Measurements from ENCODE around the gene CDC42. TPM values are rescaled to one million over a fixed set of nuclear protein-coding genes. Genes with fewer than 3 reads are reported as not detected.

The CDC42 gene
- total and polyA plus RNA-seq, 2 of the 4 experiments (the other 2 are of a cell fraction): 162 to 609 TPM

- ATAC-seq (ENCODE audit: low read depth): peak; percentile 69
- peak overlapping the region; percentile 23 for H2AK9ac ChIP-seq (replicated peaks; ENCODE audit: low read depth, low read length, poor library complexity)
- dilution Hi-C loops (cut with HindIII; ENCODE audit: low sequenced_read_pairs, unreplicated experiment): no loop called here
- no peak overlapping the region for H3K18ac ChIP-seq (ENCODE audit: low read depth, low read length)
- peak; percentile 76 for DNase-seq
- H4K20me1 ChIP-seq (ENCODE audit: insufficient read depth, low read length): peaks cover 90% of the 10 kb centered on the region
- no peak overlapping the region for H4K91ac ChIP-seq (ENCODE audit: insufficient read depth, low read depth, low read length)
- H3K9me1 ChIP-seq (ENCODE audit: insufficient read depth, low read length): peaks cover 49% of the 10 kb centered on the region
- ChIA-PET POLR2A (ENCODE audit: unreplicated experiment) (no interaction called here), CTCF (interaction anchor here (1.6 kb wide), 1 partner anchor 10 kb away, joined by 3 read pairs; no protein-coding TSS in a partner anchor)
- no peak overlapping the region for H2BK5ac ChIP-seq (ENCODE audit: low read depth, low read length, poor library complexity, severe bottlenecking)
- TF ChIP-seq MAFK (IDR thresholded peaks at IDR 0.05; ENCODE audit: low read depth, low read length) (peak; percentile 76), RAD21 (IDR thresholded peaks at IDR 0.05; ENCODE audit: low read length) (no peak)
- H3K27ac ChIP-seq (ENCODE audit: insufficient read depth, low read length): no peak overlapping the region; the same call in 1 of the 2 replicates
- H2AFZ ChIP-seq (replicated peaks; ENCODE audit: low read length, poor library complexity): no peak overlapping the region
- H3K56ac ChIP-seq (ENCODE audit: extremely low read depth, insufficient read depth, low read length): no peak overlapping the region
- H3K23ac ChIP-seq (ENCODE audit: low read depth, low read length): no peak overlapping the region
- no peak overlapping the region; the same call in 1 of the 2 replicates for H2AK5ac ChIP-seq (ENCODE audit: low read depth, low read length)
- no peak overlapping the region for H3K4me3 ChIP-seq (ENCODE audit: insufficient read depth, low read depth, low read length)
- peaks cover 26% of the 10 kb centered on the region for H3K36me3 ChIP-seq (ENCODE audit: control insufficient read depth, insufficient read depth, low read length)
- H3K14ac ChIP-seq (replicated peaks; ENCODE audit: low read depth, low read length): no peak overlapping the region
- no peak overlapping the region for H2BK20ac ChIP-seq (ENCODE audit: low read depth, low read length)
- H4K5ac ChIP-seq (ENCODE audit: low read depth, low read length): no peak overlapping the region
- H3K4ac ChIP-seq (ENCODE audit: low read depth, low read length): no peak overlapping the region
- no peaks in the 10 kb centered on the region for H3K9me3 ChIP-seq (ENCODE audit: control insufficient read depth, insufficient read depth, low read length)
- no peak overlapping the region; the same call in 1 of the 2 replicates for H3K4me2 ChIP-seq (ENCODE audit: low read depth, low read length)
- H2BK15ac ChIP-seq (ENCODE audit: low read depth, low read length): no peak overlapping the region
- in situ Hi-C loops (cut with MboI; ENCODE audit: low sequenced_read_pairs): loop anchor here (10.0 kb wide), 1 partner anchor 160 kb away; no protein-coding TSS in a partner anchor
- H4K8ac ChIP-seq (ENCODE audit: low read depth in 2 of 2, low read length in 2 of 2): no peak overlapping the region; a peak in 1 of 4 replicates
- no peaks in the 10 kb centered on the region for H3K27me3 ChIP-seq (ENCODE audit: control insufficient read depth, insufficient read depth, low read length)
- BruUV-seq (replicated peaks): no TSS peak
- H2BK120ac ChIP-seq (ENCODE audit: low read depth, low read length): no peak overlapping the region
- H3K79me1 ChIP-seq (ENCODE audit: low read depth in 1 of 2, low read length in 2 of 2): peaks cover 49 to 99% of the 10 kb centered on the region in 2 experiments
- intact Hi-C loops (cut with micrococcal nuclease): no loop called here
- H3K4me1 ChIP-seq (ENCODE audit: control insufficient read depth, insufficient read depth, low read length): peaks cover 28% of the 10 kb centered on the region
- WGBS, 2 experiments (ENCODE audit: extremely low coverage in 2 of 2, insufficient read length in 1 of 2): 32% methylated on average over 7 of the region's 18 CpGs; no CpG with 5 or more reads in 1 of the 2 experiments
- H3K9ac ChIP-seq (ENCODE audit: low read depth, low read length): no peak overlapping the region
Observed at GRCh38 chr1:22114083-22115012, 61.8 kb downstream of the CDC42 start.

All from IMR-90 (cell line).